GM19452 (cell line): ENCODE measurements around the gene C2orf78.
"Not testable (repeated sequence)": the region's sequence is repeated elsewhere in the genome, so short reads cannot be mapped to it uniquely, and the experiment has no call there.

Experiments used
- ATAC-seq: cut with Tn5 transposase; IDR thresholded peaks from one replicate; pipeline ENCODE4 v1.9.1; 2021; ENCODE audit not compliant: unreplicated experiment

Gene C2orf78

GRCh38 chr2:73783883-73784282 lies at the start of gene C2orf78:
Gene C2orf78 (plus strand): TSS chr2:73784183. CDS start chr2:73784310, 127 bp downstream.
- not testable (repeated sequence) for ATAC-seq

- ATAC-seq = no peak
These were observed 47.6 kb upstream of the C2orf78 start for GRCh38 chr2:73736378-73736777.

- peak; percentile 93 for ATAC-seq
These were observed 46.9 kb upstream of the C2orf78 start, which contains the start of gene TPRKB for GRCh38 chr2:73736855-73737779. Gene TPRKB (minus strand): TSS chr2:73737345. CDS start chr2:73734569, 2,776 bp downstream.

- no peak for ATAC-seq
These were observed 44.9 kb upstream of the C2orf78 start for GRCh38 chr2:73739101-73739500.

GRCh38 chr2:73740767-73741166 lies 43.2 kb upstream of the C2orf78 start:
- ATAC-seq = no peak

GRCh38 chr2:73746015-73746876 lies 37.7 kb upstream of the C2orf78 start:
- ATAC-seq = no peak

GRCh38 chr2:73746877-73747208 lies 37.1 kb upstream of the C2orf78 start:
- ATAC-seq = no peak

GRCh38 chr2:73749314-73749713 lies 34.7 kb upstream of the C2orf78 start:
- ATAC-seq = no peak

GRCh38 chr2:73754332-73754731 lies 29.7 kb upstream of the C2orf78 start:
- ATAC-seq = not testable (repeated sequence)

GRCh38 chr2:73759285-73759764 lies 24.7 kb upstream of the C2orf78 start:
- ATAC-seq = no peak

- ATAC-seq = no peak
These were observed 24.1 kb upstream of the C2orf78 start for GRCh38 chr2:73759904-73760303.

GRCh38 chr2:73762571-73762970 lies 21.4 kb upstream of the C2orf78 start:
- ATAC-seq = no peak

GRCh38 chr2:73764945-73765344 lies 19.0 kb upstream of the C2orf78 start:
- no peak for ATAC-seq

GRCh38 chr2:73766349-73766748 lies 17.6 kb upstream of the C2orf78 start:
- ATAC-seq = no peak

GRCh38 chr2:73766994-73767393 lies 17.0 kb upstream of the C2orf78 start:
- no peak for ATAC-seq

- ATAC-seq = no peak
These were observed 13.3 kb upstream of the C2orf78 start for GRCh38 chr2:73770725-73771124.

GRCh38 chr2:73772819-73773218 lies 11.2 kb upstream of the C2orf78 start:
- ATAC-seq = no peak

- no peak for ATAC-seq
These were observed 7.6 kb upstream of the C2orf78 start for GRCh38 chr2:73776381-73776780.

GRCh38 chr2:73776869-73777519 lies 7.0 kb upstream of the C2orf78 start:
- no peak for ATAC-seq

- not testable (repeated sequence) for ATAC-seq
These were observed 5.0 kb upstream of the C2orf78 start for GRCh38 chr2:73778867-73779466.
